K562 (cell line): ENCODE data around the gene NAGLU. TPM values are rescaled to one million over a fixed set of nuclear protein-coding genes. Genes with fewer than 3 reads are reported as not detected.
A peak's percentile ranks its signal among the peaks of the same experiment; 100 is the strongest.

Experiments used
- HDAC2 ChIP-seq: fragments of 450-650 bp; IDR thresholded peaks from 2 replicates; pipeline ENCODE4 v1.6.1; 2016; ENCODE audit warnings: mild to moderate bottlenecking
- NCOR1 ChIP-seq: fragments of 450-650 bp; IDR thresholded peaks from 2 replicates; pipeline ENCODE4 v1.6.1; 2016; ENCODE audit warnings: mild to moderate bottlenecking, moderate library complexity
- PRDM10 ChIP-seq: fragments of 450-650 bp; IDR thresholded peaks from 2 replicates; pipeline ENCODE4 v1.6.1; 2018; ENCODE audit not compliant: partially characterized antibody
- SREBF2 ChIP-seq: sonication (generic); formaldehyde crosslinking; IDR thresholded peaks from 2 replicates; pipeline ENCODE4 v1.4.0; 2020; ENCODE audit warnings: mild to moderate bottlenecking, missing genetic modification reagents
- XRCC5 ChIP-seq: fragments of 200-400 bp; formaldehyde crosslinking; IDR thresholded peaks from 2 replicates; pipeline ENCODE4 v1.6.1; 2017; ENCODE audit warnings: low read depth, mild to moderate bottlenecking, low read length
- ZNF347 ChIP-seq: fragments of 450-650 bp; formaldehyde crosslinking; IDR thresholded peaks from 2 replicates; pipeline ENCODE4 v1.4.0; 2020; ENCODE audit warnings: low read depth, mild to moderate bottlenecking, moderate library complexity
- ZNF76 ChIP-seq: fragments of 250-450 bp; sonication (Bioruptor Pico); IDR thresholded peaks from 2 replicates; pipeline ENCODE4 v1.4.0; 2020; ENCODE audit warnings: mild to moderate bottlenecking, moderate library complexity, borderline replicate concordance
- polyA plus RNA-seq, 8 experiments: library from polyadenylated mRNA; depleted of rRNA in 4 of 8; stranded (reverse) in 5 of 8; unstranded in 3 of 8; fragments of >200 nt; fragmentation: Nextera tagmentation in 2 of 8; fragmentation: Illumina TruSeq in 1 of 8; extraction: Ambion mirVana in 2 of 8; extraction: Trizol in 1 of 8; gene quantifications; 2 replicates each; pipeline versions ENCODE4 v1.2.1 to v1.2.3, GENCODE V29; 2011 to 2014; ENCODE audit warnings: inconsistent platforms in 1 of 8, missing spikeins in 1 of 8
- total RNA-seq, 7 experiments: library from RNA; depleted of rRNA in 6 of 7; stranded (reverse); fragments of >200 nt in 6 of 7; fragmentation: Illumina TruSeq in 2 of 7; extraction: Trizol in 2 of 7; gene quantifications; 2 replicates each; pipeline versions ENCODE4 v1.2.1 to v1.2.3, GENCODE V29; 2011 to 2021; ENCODE audit warnings: low replicate concordance in 1 of 7
- TF ChIP-seq, protein P1 (sequence below): fragments of 250-450 bp; sonication (Bioruptor Pico); IDR thresholded peaks from 2 replicates; pipeline ENCODE4 v1.4.0; 2020
- TF ChIP-seq, protein P2 (sequence below): fragments of 200-800 bp; sonication (Bioruptor generic); IDR thresholded peaks from 2 replicates; pipeline ENCODE4 v1.6.1; 2017; ENCODE audit warnings: missing genetic modification characterization, missing compliant biosample characterization
- TF ChIP-seq, protein P3 (sequence below), 2 experiments: fragments of 200-800 bp in 1 of 2; sonication (Bioruptor generic) in 1 of 2; sonication (generic) in 1 of 2; formaldehyde crosslinking in 1 of 2; IDR thresholded peaks in 1 of 2; conservative IDR thresholded peaks in 1 of 2; 2 replicates each; pipeline versions ENCODE4 v1.5.0 to v1.6.1; 2016 to 2020; ENCODE audit warnings: missing compliant biosample characterization in 1 of 2, missing genetic modification characterization in 1 of 2, missing genetic modification reagents in 1 of 2

Gene NAGLU
- total and polyA plus RNA-seq, 9 of the 15 experiments (the other 6 are each of a cell fraction or from before 2014, with no cell fraction given): 0.04 to 21.5 (median 8.5) TPM

- TF ChIP-seq, protein P1, sequence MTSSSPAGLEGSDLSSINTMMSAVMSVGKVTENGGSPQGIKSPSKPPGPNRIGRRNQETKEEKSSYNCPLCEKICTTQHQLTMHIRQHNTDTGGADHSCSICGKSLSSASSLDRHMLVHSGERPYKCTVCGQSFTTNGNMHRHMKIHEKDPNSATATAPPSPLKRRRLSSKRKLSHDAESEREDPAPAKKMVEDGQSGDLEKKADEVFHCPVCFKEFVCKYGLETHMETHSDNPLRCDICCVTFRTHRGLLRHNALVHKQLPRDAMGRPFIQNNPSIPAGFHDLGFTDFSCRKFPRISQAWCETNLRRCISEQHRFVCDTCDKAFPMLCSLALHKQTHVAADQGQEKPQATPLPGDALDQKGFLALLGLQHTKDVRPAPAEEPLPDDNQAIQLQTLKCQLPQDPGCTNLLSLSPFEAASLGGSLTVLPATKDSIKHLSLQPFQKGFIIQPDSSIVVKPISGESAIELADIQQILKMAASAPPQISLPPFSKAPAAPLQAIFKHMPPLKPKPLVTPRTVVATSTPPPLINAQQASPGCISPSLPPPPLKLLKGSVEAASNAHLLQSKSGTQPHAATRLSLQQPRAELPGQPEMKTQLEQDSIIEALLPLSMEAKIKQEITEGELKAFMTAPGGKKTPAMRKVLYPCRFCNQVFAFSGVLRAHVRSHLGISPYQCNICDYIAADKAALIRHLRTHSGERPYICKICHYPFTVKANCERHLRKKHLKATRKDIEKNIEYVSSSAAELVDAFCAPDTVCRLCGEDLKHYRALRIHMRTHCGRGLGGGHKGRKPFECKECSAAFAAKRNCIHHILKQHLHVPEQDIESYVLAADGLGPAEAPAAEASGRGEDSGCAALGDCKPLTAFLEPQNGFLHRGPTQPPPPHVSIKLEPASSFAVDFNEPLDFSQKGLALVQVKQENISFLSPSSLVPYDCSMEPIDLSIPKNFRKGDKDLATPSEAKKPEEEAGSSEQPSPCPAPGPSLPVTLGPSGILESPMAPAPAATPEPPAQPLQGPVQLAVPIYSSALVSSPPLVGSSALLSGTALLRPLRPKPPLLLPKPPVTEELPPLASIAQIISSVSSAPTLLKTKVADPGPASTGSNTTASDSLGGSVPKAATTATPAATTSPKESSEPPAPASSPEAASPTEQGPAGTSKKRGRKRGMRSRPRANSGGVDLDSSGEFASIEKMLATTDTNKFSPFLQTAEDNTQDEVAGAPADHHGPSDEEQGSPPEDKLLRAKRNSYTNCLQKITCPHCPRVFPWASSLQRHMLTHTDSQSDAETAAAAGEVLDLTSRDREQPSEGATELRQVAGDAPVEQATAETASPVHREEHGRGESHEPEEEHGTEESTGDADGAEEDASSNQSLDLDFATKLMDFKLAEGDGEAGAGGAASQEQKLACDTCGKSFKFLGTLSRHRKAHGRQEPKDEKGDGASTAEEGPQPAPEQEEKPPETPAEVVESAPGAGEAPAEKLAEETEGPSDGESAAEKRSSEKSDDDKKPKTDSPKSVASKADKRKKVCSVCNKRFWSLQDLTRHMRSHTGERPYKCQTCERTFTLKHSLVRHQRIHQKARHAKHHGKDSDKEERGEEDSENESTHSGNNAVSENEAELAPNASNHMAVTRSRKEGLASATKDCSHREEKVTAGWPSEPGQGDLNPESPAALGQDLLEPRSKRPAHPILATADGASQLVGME: peak; percentile 73
- TF ChIP-seq ZNF347 (CRISPR knock-in tag) (0 out of 2 replicates have a peak, but pooled peaks have one; percentile 42), ZNF76 (peak; percentile 62; the same call in 1 of the 2 replicates), XRCC5 (no peak), PRDM10 (no peak), NCOR1 (no peak), SREBF2 (CRISPR knock-in tag) (peak; percentile 88; the same call in 1 of the 2 replicates), HDAC2 (0 out of 2 replicates have a peak, but pooled peaks have one; percentile 19)
- TF ChIP-seq, protein P2, sequence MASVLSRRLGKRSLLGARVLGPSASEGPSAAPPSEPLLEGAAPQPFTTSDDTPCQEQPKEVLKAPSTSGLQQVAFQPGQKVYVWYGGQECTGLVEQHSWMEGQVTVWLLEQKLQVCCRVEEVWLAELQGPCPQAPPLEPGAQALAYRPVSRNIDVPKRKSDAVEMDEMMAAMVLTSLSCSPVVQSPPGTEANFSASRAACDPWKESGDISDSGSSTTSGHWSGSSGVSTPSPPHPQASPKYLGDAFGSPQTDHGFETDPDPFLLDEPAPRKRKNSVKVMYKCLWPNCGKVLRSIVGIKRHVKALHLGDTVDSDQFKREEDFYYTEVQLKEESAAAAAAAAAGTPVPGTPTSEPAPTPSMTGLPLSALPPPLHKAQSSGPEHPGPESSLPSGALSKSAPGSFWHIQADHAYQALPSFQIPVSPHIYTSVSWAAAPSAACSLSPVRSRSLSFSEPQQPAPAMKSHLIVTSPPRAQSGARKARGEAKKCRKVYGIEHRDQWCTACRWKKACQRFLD: peak; percentile 45; the same call in 1 of the 2 replicates
- TF ChIP-seq, protein P3, sequence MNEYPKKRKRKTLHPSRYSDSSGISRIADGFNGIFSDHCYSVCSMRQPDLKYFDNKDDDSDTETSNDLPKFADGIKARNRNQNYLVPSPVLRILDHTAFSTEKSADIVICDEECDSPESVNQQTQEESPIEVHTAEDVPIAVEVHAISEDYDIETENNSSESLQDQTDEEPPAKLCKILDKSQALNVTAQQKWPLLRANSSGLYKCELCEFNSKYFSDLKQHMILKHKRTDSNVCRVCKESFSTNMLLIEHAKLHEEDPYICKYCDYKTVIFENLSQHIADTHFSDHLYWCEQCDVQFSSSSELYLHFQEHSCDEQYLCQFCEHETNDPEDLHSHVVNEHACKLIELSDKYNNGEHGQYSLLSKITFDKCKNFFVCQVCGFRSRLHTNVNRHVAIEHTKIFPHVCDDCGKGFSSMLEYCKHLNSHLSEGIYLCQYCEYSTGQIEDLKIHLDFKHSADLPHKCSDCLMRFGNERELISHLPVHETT (CRISPR knock-in tag; conservative IDR thresholded peaks at IDR 0.05 in 1 of 2, IDR thresholded peaks at IDR 0.05 in 1 of 2): peak in 1 of 2 experiments; percentile 75; a peak in 1 of 4 replicates
Measured at GRCh38 chr17:42566215-42566882, 30.3 kb downstream of the NAGLU start (continued).
